ENCODE results near the gene MPZL3. TPM values are rescaled to one million over a fixed set of nuclear protein-coding genes. Genes with fewer than 3 reads are reported as not detected.

Gene MPZL3
- polyA plus RNA-seq, 1 of the 3 experiments (the other 2 are of a cell fraction) = 0.38 TPM

GRCh38 chr11:118216621-118217481 lies 35.3 kb downstream of the MPZL3 start:
- H3K4me2 ChIP-seq = no peak overlapping the region
- TF ChIP-seq USF1 (IDR thresholded peaks at IDR 0.05; ENCODE audit: borderline replicate concordance, low read depth) (no peak), FOXJ3 (CRISPR knock-in tag; IDR thresholded peaks at IDR 0.05) (no peak), FOXM1 (IDR thresholded peaks at IDR 0.05; ENCODE audit: low read depth) (no peak), GATA2 (CRISPR knock-in tag; IDR thresholded peaks at IDR 0.05) (no peak), EZH2phosphoT487 (IDR thresholded peaks at IDR 0.05; ENCODE audit: borderline replicate concordance, low read depth) (no peak), POLR2AphosphoS5 (IDR thresholded peaks at IDR 0.05; ENCODE audit: low read depth, low read length) (no peak), RFX5 (IDR thresholded peaks at IDR 0.05; ENCODE audit: low read length) (no peak), CHD2 (IDR thresholded peaks at IDR 0.05; ENCODE audit: low read length, partially characterized antibody) (no peak), SMC3 (IDR thresholded peaks at IDR 0.05; ENCODE audit: low read depth, low read length) (no peak), MXI1 (IDR thresholded peaks at IDR 0.05; ENCODE audit: low read depth, low read length) (no peak), JUND (IDR thresholded peaks at IDR 0.05) (no peak), YY1 (IDR thresholded peaks at IDR 0.05; ENCODE audit: low read depth) (no peak), RAD21 (IDR thresholded peaks at IDR 0.05; ENCODE audit: low read length) (no peak), SIN3A (IDR thresholded peaks at IDR 0.05; ENCODE audit: borderline replicate concordance, low read depth, low read length) (no peak), NRF1 (IDR thresholded peaks at IDR 0.05; ENCODE audit: low read depth, low read length) (no peak), TAF1 (IDR thresholded peaks at IDR 0.05; ENCODE audit: borderline replicate concordance, low read depth, low read length) (no peak)
- TF ChIP-seq, protein P1, sequence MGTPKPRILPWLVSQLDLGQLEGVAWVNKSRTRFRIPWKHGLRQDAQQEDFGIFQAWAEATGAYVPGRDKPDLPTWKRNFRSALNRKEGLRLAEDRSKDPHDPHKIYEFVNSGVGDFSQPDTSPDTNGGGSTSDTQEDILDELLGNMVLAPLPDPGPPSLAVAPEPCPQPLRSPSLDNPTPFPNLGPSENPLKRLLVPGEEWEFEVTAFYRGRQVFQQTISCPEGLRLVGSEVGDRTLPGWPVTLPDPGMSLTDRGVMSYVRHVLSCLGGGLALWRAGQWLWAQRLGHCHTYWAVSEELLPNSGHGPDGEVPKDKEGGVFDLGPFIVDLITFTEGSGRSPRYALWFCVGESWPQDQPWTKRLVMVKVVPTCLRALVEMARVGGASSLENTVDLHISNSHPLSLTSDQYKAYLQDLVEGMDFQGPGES (IDR thresholded peaks at IDR 0.05; ENCODE audit: low read depth, low read length) = no peak
- TF ChIP-seq, protein P2, sequence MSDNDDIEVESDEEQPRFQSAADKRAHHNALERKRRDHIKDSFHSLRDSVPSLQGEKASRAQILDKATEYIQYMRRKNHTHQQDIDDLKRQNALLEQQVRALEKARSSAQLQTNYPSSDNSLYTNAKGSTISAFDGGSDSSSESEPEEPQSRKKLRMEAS (IDR thresholded peaks at IDR 0.05; ENCODE audit: low read depth) = no peak
- TF ChIP-seq, protein P3, sequence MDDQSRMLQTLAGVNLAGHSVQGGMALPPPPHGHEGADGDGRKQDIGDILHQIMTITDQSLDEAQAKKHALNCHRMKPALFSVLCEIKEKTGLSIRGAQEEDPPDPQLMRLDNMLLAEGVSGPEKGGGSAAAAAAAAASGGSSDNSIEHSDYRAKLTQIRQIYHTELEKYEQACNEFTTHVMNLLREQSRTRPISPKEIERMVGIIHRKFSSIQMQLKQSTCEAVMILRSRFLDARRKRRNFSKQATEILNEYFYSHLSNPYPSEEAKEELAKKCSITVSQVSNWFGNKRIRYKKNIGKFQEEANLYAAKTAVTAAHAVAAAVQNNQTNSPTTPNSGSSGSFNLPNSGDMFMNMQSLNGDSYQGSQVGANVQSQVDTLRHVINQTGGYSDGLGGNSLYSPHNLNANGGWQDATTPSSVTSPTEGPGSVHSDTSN (IDR thresholded peaks at IDR 0.05) = no peak

More at GRCh38 chr11:118216621-118217481, 35.3 kb downstream of the MPZL3 start:
- H3K27ac ChIP-seq (ENCODE audit: low read depth in 2 of 2, low read length in 1 of 2) = no peak overlapping the region
- H3F3A ChIP-seq (replicated peaks; ENCODE audit: insufficient read depth) = no peaks in the 10 kb centered on the region
- CTCF ChIA-PET = interaction anchor here (2.5 kb wide), 1 partner anchor 19 kb away, joined by 10 read pairs; no protein-coding TSS in a partner anchor
- POLR2A ChIA-PET = no interaction called here
- H4K20me1 ChIP-seq (ENCODE audit: insufficient read depth) = no peaks in the 10 kb centered on the region
- H3K27me3 ChIP-seq (ENCODE audit: insufficient read depth) = peaks cover 72% of the 10 kb centered on the region
- H3K79me2 ChIP-seq (ENCODE audit: insufficient read depth) = no peaks in the 10 kb centered on the region
- no peaks in the 10 kb centered on the region for H3K4me1 ChIP-seq (ENCODE audit: control insufficient read depth in 1 of 2, insufficient read depth in 2 of 2, low read depth in 1 of 2, low read length in 1 of 2)
- no peaks in the 10 kb centered on the region for H3K36me3 ChIP-seq (replicated peaks in 1 of 2; ENCODE audit: control insufficient read depth in 1 of 2, insufficient read depth in 2 of 2, low read length in 1 of 2)
- H3K9me2 ChIP-seq = no peaks in the 10 kb centered on the region
- H3K9me3 ChIP-seq = no peaks in the 10 kb centered on the region
- H2AFZ ChIP-seq (ENCODE audit: low read depth) = no peak overlapping the region
- H3K9ac ChIP-seq = no peak overlapping the region
- no peak for DNase-seq
- WGBS (ENCODE audit: low lambda C conversion rate) = 16% methylated on average over 11 of the region's 11 CpGs
- no peak overlapping the region for H3K4me3 ChIP-seq (ENCODE audit: low read depth in 2 of 2, low read length in 1 of 2)

All from SK-N-SH (cell line).